H9 (cell line): Measurements from ENCODE around the gene INMT. TPM values are rescaled to one million over a fixed set of nuclear protein-coding genes. Genes with fewer than 3 reads are reported as not detected.
A peak's percentile ranks its signal among the peaks of the same experiment; 100 is the strongest.

Source experiments
- DNase-seq: peaks from one replicate; pipeline ENCODE4 v3.0.0-alpha.2; 2017
- H2AFZ ChIP-seq: one replicate; pipeline ENCODE4 v1.6.1; 2013; ENCODE audit warnings: mild to moderate bottlenecking, low read length, control low read depth, moderate library complexity
- H2AK5ac ChIP-seq: 2 replicates; pipeline ENCODE4 v1.6.1; 2013; ENCODE audit warnings: low read length, control low read depth, mixed read lengths; ENCODE audit not compliant: insufficient read length
- H2BK120ac ChIP-seq: one replicate; pipeline ENCODE4 v1.6.1; 2013; ENCODE audit warnings: low read depth, mild to moderate bottlenecking, low read length, control low read depth, inconsistent platforms; ENCODE audit not compliant: poor library complexity, severe bottlenecking
- H2BK12ac ChIP-seq: 2 replicates; pipeline ENCODE4 v1.6.1; 2013; ENCODE audit warnings: low read length, control low read depth, mixed read lengths, low read depth; ENCODE audit not compliant: insufficient read length
- H2BK15ac ChIP-seq: 2 replicates; pipeline ENCODE4 v1.6.1; 2013; ENCODE audit warnings: low read depth, low read length, control low read depth
- H2BK20ac ChIP-seq: one replicate; pipeline ENCODE4 v1.6.1; 2013; ENCODE audit warnings: low read depth, mild to moderate bottlenecking, low read length, control low read depth, inconsistent platforms; ENCODE audit not compliant: poor library complexity, severe bottlenecking
- H2BK5ac ChIP-seq: 2 replicates; pipeline ENCODE4 v1.6.1; 2013; ENCODE audit warnings: low read length, control low read depth, mixed read lengths; ENCODE audit not compliant: insufficient read length
- H3K14ac ChIP-seq: 2 replicates; pipeline ENCODE4 v1.6.1; 2013; ENCODE audit warnings: low read length, control low read depth; ENCODE audit not compliant: insufficient read depth
- H3K18ac ChIP-seq: 2 replicates; pipeline ENCODE4 v1.6.1; 2013; ENCODE audit warnings: low read depth, mild to moderate bottlenecking, mixed read lengths, low read length, control low read depth; ENCODE audit not compliant: insufficient read length
- H3K23ac ChIP-seq: 2 replicates; pipeline ENCODE4 v1.6.1; 2013; ENCODE audit warnings: low read length, control low read depth, mixed read lengths, low read depth; ENCODE audit not compliant: insufficient read length
- H3K23me2 ChIP-seq: 2 replicates; pipeline ENCODE4 v1.6.1; 2013; ENCODE audit warnings: low read depth, mild to moderate bottlenecking, mixed read lengths, low read length, control low read depth; ENCODE audit not compliant: insufficient read length, poor library complexity, severe bottlenecking
- H3K27ac ChIP-seq: 2 replicates; pipeline ENCODE4 v1.5.1; 2013; ENCODE audit warnings: low read length, control low read depth, mixed read lengths, low read depth; ENCODE audit not compliant: insufficient read length
- H3K27me3 ChIP-seq: 2 replicates; pipeline ENCODE4 v1.6.1; 2013; ENCODE audit warnings: low read length, control low read depth, inconsistent platforms; ENCODE audit not compliant: insufficient read depth
- H3K4ac ChIP-seq: 2 replicates; pipeline ENCODE4 v1.6.1; 2013; ENCODE audit warnings: low read depth, mild to moderate bottlenecking, control low read depth, inconsistent platforms, low read length, moderate library complexity
- H3K4me1 ChIP-seq: 2 replicates; pipeline ENCODE4 v1.6.1; 2013; ENCODE audit warnings: low read length, control low read depth, inconsistent platforms; ENCODE audit not compliant: insufficient read depth
- H3K4me2 ChIP-seq: 2 replicates; pipeline ENCODE4 v1.6.1; 2013; ENCODE audit warnings: low read length, control low read depth, mixed read lengths; ENCODE audit not compliant: insufficient read length, insufficient read depth
- H3K56ac ChIP-seq: 2 replicates; pipeline ENCODE4 v1.6.1; 2013; ENCODE audit warnings: low read depth, mild to moderate bottlenecking, mixed read lengths, low read length, control low read depth; ENCODE audit not compliant: insufficient read length
- H3K79me1 ChIP-seq: 2 replicates; pipeline ENCODE4 v1.6.1; 2013; ENCODE audit warnings: low read depth, mild to moderate bottlenecking, moderate library complexity, low read length, control low read depth, inconsistent platforms; ENCODE audit not compliant: insufficient read depth, poor library complexity, severe bottlenecking
- H3K79me2 ChIP-seq: 2 replicates; pipeline ENCODE4 v1.6.1; 2013; ENCODE audit warnings: low read length, control low read depth, inconsistent platforms; ENCODE audit not compliant: insufficient read depth
- H3K9ac ChIP-seq: 2 replicates; pipeline ENCODE4 v1.6.1; 2013; ENCODE audit warnings: low read length, control low read depth, mixed read lengths; ENCODE audit not compliant: insufficient read length; ENCODE audit errors: extremely low read depth
- H3K9me3 ChIP-seq: one replicate; pipeline ENCODE4 v1.6.1; 2013; ENCODE audit warnings: low read depth, low read length, inconsistent platforms; ENCODE audit not compliant: control insufficient read depth
- H3T11ph ChIP-seq: one replicate; pipeline ENCODE4 v1.6.1; 2013; ENCODE audit warnings: mild to moderate bottlenecking, low read length, control low read depth, inconsistent platforms
- H4K20me1 ChIP-seq: one replicate; pipeline ENCODE4 v1.6.1; 2013; ENCODE audit not compliant: control insufficient read depth, insufficient read length, insufficient read depth
- H4K5ac ChIP-seq: 2 replicates; pipeline ENCODE4 v1.6.1; 2013; ENCODE audit warnings: low read depth, mild to moderate bottlenecking, mixed read lengths, low read length, control low read depth; ENCODE audit not compliant: insufficient read length
- H4K8ac ChIP-seq: replicated peaks from 2 replicates; pipeline ENCODE4 v1.6.1; 2013; ENCODE audit warnings: low read length, control low read depth, mixed read lengths, low read depth; ENCODE audit not compliant: insufficient read length
- H4K91ac ChIP-seq: 2 replicates; pipeline ENCODE4 v1.6.1; 2013; ENCODE audit warnings: low read depth, mild to moderate bottlenecking, moderate library complexity, mixed read lengths, low read length, control low read depth; ENCODE audit not compliant: insufficient read length
- H3K27ac Mint-ChIP-seq, 3 experiments: 2 replicates in 2 of 3; 3 replicates in 1 of 3; pipeline ENCODE4 v1.8.0; 2020 to 2021; ENCODE audit warnings: mixed read lengths in 3 of 3, mild to moderate bottlenecking in 1 of 3, moderate library complexity in 1 of 3
- H3K27me3 Mint-ChIP-seq: 2 replicates; pipeline ENCODE4 v1.8.0; 2021; ENCODE audit warnings: low read depth, mild to moderate bottlenecking, moderate library complexity, mixed read lengths
- H3K36me3 Mint-ChIP-seq, 3 experiments: 2 replicates in 2 of 3; 3 replicates in 1 of 3; pipeline ENCODE4 v1.8.0; 2020 to 2021; ENCODE audit warnings: low read depth in 3 of 3, mixed read lengths in 3 of 3; ENCODE audit not compliant: insufficient read depth in 1 of 3
- H3K4me1 Mint-ChIP-seq, 2 experiments: 2 replicates each; pipeline ENCODE4 v1.8.0; 2020; ENCODE audit warnings: mixed read lengths in 2 of 2
- H3K4me3 Mint-ChIP-seq, 2 experiments: 2 replicates in 1 of 2; 3 replicates in 1 of 2; pipeline ENCODE4 v1.8.0; 2020 to 2021; ENCODE audit warnings: mild to moderate bottlenecking in 2 of 2, mixed read lengths in 2 of 2, moderate library complexity in 1 of 2
- H3K9me3 Mint-ChIP-seq, 2 experiments: 2 replicates in 1 of 2; 3 replicates in 1 of 2; pipeline ENCODE4 v1.8.0; 2020; ENCODE audit warnings: mild to moderate bottlenecking in 2 of 2, mixed read lengths in 2 of 2, moderate library complexity in 1 of 2
- WGBS: extraction: QIAGEN DNeasy Blood & Tissue Kit; methylation state at CpG from one replicate; pipeline ENCODE4 v1.1.7; 2013; ENCODE audit warnings: missing lambda C conversion rate, low lambda C conversion rate, mixed read lengths; ENCODE audit not compliant: insufficient read length; ENCODE audit errors: extremely low coverage; 5-methylcytosine and 5-hydroxymethylcytosine counted together
- total RNA-seq: library from RNA; stranded (reverse); gene quantifications from 2 replicates; pipeline ENCODE4 v1.2.1, GENCODE V29; 2021
- TF ChIP-seq, protein P1 (sequence below): fragments of 200-600 bp; sonication (generic); conservative IDR thresholded peaks from 3 replicates; pipeline ENCODE4 v1.8.0; 2021; ENCODE audit warnings: antibody characterized with exemption, mild to moderate bottlenecking

INMT gene
- total RNA-seq, 1 experiment from 2014 or later: 0.70 TPM

DNA sequence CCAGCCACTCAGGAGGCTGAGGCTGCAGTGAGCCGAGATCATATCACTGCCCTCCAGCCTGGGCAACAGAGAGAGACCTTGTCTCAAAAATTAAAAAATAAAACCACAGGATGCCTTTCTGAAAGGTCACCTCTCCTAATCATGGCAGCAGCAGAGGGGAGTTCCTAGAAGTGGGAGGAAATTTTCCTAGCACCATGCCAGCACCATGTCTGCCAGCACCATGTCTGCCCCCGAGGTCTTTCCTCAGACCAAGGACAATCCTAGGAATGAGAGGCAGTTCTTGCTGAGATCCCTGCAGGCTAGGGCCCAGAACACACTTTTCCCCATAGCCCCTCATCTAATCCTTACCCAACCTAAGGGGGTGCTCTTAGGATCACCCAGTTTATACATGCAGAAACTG, 22.3 kb upstream of the INMT start:
- no peak overlapping the region for H3K14ac ChIP-seq
- H3K18ac ChIP-seq: no peak overlapping the region
- H3K23ac ChIP-seq: no peak overlapping the region
- H2BK12ac ChIP-seq: no peak overlapping the region
- DNase-seq: no peak
- H3K27me3 Mint-ChIP-seq: peaks cover 18% of the 10 kb centered on the region
- no peak overlapping the region for H4K5ac ChIP-seq
- TF ChIP-seq, protein P1, sequence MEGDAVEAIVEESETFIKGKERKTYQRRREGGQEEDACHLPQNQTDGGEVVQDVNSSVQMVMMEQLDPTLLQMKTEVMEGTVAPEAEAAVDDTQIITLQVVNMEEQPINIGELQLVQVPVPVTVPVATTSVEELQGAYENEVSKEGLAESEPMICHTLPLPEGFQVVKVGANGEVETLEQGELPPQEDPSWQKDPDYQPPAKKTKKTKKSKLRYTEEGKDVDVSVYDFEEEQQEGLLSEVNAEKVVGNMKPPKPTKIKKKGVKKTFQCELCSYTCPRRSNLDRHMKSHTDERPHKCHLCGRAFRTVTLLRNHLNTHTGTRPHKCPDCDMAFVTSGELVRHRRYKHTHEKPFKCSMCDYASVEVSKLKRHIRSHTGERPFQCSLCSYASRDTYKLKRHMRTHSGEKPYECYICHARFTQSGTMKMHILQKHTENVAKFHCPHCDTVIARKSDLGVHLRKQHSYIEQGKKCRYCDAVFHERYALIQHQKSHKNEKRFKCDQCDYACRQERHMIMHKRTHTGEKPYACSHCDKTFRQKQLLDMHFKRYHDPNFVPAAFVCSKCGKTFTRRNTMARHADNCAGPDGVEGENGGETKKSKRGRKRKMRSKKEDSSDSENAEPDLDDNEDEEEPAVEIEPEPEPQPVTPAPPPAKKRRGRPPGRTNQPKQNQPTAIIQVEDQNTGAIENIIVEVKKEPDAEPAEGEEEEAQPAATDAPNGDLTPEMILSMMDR: no peak
- no peak overlapping the region for H2BK15ac ChIP-seq
- H3K4me2 ChIP-seq: no peak overlapping the region
- H3K4me3 Mint-ChIP-seq: no peak overlapping the region
- no peak overlapping the region for H3K27ac ChIP-seq
- H3K56ac ChIP-seq: no peak overlapping the region
- no peak overlapping the region for H4K91ac ChIP-seq
- no peak overlapping the region for H3T11ph ChIP-seq
- peaks cover 39 to 59% of the 10 kb centered on the region in 2 experiments for H3K4me1 Mint-ChIP-seq
- no peaks in the 10 kb centered on the region for H3K27me3 ChIP-seq
- no peak overlapping the region for H3K9ac ChIP-seq
- H3K79me2 ChIP-seq: no peaks in the 10 kb centered on the region
- peaks cover 0 to under 1% (median 0%) of the 10 kb centered on the region in 3 experiments; a peak in 1 of 7 replicates for H3K36me3 Mint-ChIP-seq
- H4K20me1 ChIP-seq: no peaks in the 10 kb centered on the region
- H3K9me3 ChIP-seq: no peaks in the 10 kb centered on the region
- no peaks in the 10 kb centered on the region for H3K23me2 ChIP-seq
- H2BK20ac ChIP-seq: no peak overlapping the region
- H2BK5ac ChIP-seq: no peak overlapping the region
- no peak overlapping the region for H4K8ac ChIP-seq
- H3K9me3 Mint-ChIP-seq: no peaks in the 10 kb centered on the region
- no peak overlapping the region for H2AFZ ChIP-seq
- H3K27ac Mint-ChIP-seq: peak overlapping the region in 1 of 3 experiments; percentile 22; a peak in 1 of 7 replicates
- no CpG with 5 or more reads among the region's 2 CpGs for WGBS
- peaks cover 12% of the 10 kb centered on the region; the same call in 1 of the 2 replicates for H3K4me1 ChIP-seq
- no peak overlapping the region for H2BK120ac ChIP-seq
- no peak overlapping the region for H2AK5ac ChIP-seq
- H3K4ac ChIP-seq: no peak overlapping the region
- no peaks in the 10 kb centered on the region for H3K79me1 ChIP-seq
